ENCODE results near the gene PAX5.

The PAX5 gene

DNA sequence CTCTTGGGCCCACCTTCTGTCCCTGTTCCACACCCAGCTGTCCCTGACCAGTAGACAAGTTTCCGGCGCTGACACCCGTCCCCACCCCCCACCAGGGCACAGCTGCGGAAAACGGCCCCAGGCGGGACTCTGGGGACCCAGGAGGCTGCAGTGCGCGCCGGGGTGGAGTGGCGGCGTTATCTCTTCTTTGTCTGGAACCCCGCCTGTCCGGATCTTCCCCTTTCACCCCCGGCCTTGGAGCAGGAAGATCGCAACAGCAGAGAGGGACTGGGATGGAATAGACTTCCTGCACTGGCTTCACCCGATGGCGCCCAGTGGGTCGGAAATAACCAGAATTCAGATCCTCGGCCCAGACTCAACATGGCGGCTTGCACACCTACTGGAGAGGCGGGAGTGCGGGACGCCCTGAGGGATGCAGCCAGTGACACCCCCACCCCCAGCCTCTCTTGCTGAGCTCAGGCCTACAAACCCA is 4.7 kb downstream of the PAX5 start:
- peak overlapping the region; percentile 98 for H3K4me2 ChIP-seq (ENCODE audit: low read length)
- H3K27me3 ChIP-seq (ENCODE audit: control insufficient read depth, low read length): no peaks in the 10 kb centered on the region
- peaks cover 46% of the 10 kb centered on the region for H3K4me1 ChIP-seq (ENCODE audit: control insufficient read depth, low read length)
- peak overlapping the region; percentile 87 for H3K4me3 ChIP-seq (ENCODE audit: low read length)
- no peaks in the 10 kb centered on the region for H3K9me3 ChIP-seq (ENCODE audit: control insufficient read depth, insufficient read depth, low read length)
- TF ChIP-seq EZH2phosphoT487 (IDR thresholded peaks at IDR 0.05; ENCODE audit: borderline replicate concordance, low read length): no peak
- TF ChIP-seq, protein P1, sequence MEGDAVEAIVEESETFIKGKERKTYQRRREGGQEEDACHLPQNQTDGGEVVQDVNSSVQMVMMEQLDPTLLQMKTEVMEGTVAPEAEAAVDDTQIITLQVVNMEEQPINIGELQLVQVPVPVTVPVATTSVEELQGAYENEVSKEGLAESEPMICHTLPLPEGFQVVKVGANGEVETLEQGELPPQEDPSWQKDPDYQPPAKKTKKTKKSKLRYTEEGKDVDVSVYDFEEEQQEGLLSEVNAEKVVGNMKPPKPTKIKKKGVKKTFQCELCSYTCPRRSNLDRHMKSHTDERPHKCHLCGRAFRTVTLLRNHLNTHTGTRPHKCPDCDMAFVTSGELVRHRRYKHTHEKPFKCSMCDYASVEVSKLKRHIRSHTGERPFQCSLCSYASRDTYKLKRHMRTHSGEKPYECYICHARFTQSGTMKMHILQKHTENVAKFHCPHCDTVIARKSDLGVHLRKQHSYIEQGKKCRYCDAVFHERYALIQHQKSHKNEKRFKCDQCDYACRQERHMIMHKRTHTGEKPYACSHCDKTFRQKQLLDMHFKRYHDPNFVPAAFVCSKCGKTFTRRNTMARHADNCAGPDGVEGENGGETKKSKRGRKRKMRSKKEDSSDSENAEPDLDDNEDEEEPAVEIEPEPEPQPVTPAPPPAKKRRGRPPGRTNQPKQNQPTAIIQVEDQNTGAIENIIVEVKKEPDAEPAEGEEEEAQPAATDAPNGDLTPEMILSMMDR (IDR thresholded peaks at IDR 0.05; ENCODE audit: low read depth, low read length, poor library complexity, severe bottlenecking): peak; percentile 61
- peaks cover 92% of the 10 kb centered on the region for H3K36me3 ChIP-seq (ENCODE audit: control insufficient read depth, low read length)
- H3F3A ChIP-seq (ENCODE audit: control insufficient read depth, insufficient read depth): peaks cover 45% of the 10 kb centered on the region
- H3K9me2 ChIP-seq (replicated peaks; ENCODE audit: control insufficient read depth, low read length): no peaks in the 10 kb centered on the region
- H4K20me1 ChIP-seq (ENCODE audit: control insufficient read depth, insufficient read depth, low read depth, low read length): peaks cover 20% of the 10 kb centered on the region; the same call in 1 of the 2 replicates
- H3K79me2 ChIP-seq (ENCODE audit: control insufficient read depth, low read length): peaks cover 98% of the 10 kb centered on the region
- peak overlapping the region; percentile 98 for H3K27ac ChIP-seq (ENCODE audit: low read depth, low read length)

DNA sequence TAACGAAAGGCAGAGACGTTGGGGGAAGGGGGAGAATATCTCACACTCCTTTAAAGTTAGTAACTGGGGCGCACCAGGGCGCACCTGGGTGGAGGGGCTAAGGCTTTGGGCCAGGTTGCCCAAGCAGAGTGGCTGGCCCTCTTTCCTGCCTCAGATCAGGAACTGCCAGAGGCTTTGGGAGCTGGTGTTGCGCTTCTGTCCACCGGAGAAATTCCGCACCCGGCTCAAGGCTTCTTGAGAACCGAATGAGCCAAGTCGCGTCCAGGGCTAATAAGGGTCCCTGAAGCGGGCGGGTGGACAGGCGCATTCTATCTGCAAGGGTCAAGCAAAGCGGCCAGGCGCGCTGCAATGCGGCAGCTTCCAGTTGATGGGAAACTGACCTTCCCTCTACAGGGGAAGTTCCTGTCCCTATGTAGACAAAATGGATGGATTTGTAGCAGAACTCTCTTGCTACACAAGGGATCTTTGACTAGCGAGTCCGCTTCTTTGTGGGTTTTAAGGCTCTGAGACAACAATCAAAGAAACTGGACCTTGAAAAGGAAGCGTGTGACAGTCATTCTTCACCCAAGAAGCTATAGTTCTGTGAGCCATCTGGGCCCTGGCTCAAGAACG is 5.5 kb downstream of the PAX5 start:
- Histone ChIP-seq H3K79me2 (ENCODE audit: control insufficient read depth, low read length) (peaks cover 98% of the 10 kb centered on the region), H3K36me3 (ENCODE audit: control insufficient read depth, low read length) (peaks cover 93% of the 10 kb centered on the region), H3K9me3 (ENCODE audit: control insufficient read depth, insufficient read depth, low read length) (no peaks in the 10 kb centered on the region), H3K27ac (ENCODE audit: low read depth, low read length) (peak overlapping the region; percentile 98), H3F3A (ENCODE audit: control insufficient read depth, insufficient read depth) (peaks cover 41% of the 10 kb centered on the region), H4K20me1 (ENCODE audit: control insufficient read depth, insufficient read depth, low read depth, low read length) (peaks cover 25% of the 10 kb centered on the region; the same call in 1 of the 2 replicates), H3K9me2 (replicated peaks; ENCODE audit: control insufficient read depth, low read length) (no peaks in the 10 kb centered on the region), H3K4me1 (ENCODE audit: control insufficient read depth, low read length) (peaks cover 55% of the 10 kb centered on the region), H3K27me3 (ENCODE audit: control insufficient read depth, low read length) (no peaks in the 10 kb centered on the region), H3K4me3 (ENCODE audit: low read length) (peak overlapping the region; percentile 87), H3K4me2 (ENCODE audit: low read length) (peak overlapping the region; percentile 98)
- TF ChIP-seq EZH2phosphoT487 (IDR thresholded peaks at IDR 0.05; ENCODE audit: borderline replicate concordance, low read length): no peak
- TF ChIP-seq, protein P1 (IDR thresholded peaks at IDR 0.05; ENCODE audit: low read depth, low read length, poor library complexity, severe bottlenecking): no peak

DNA sequence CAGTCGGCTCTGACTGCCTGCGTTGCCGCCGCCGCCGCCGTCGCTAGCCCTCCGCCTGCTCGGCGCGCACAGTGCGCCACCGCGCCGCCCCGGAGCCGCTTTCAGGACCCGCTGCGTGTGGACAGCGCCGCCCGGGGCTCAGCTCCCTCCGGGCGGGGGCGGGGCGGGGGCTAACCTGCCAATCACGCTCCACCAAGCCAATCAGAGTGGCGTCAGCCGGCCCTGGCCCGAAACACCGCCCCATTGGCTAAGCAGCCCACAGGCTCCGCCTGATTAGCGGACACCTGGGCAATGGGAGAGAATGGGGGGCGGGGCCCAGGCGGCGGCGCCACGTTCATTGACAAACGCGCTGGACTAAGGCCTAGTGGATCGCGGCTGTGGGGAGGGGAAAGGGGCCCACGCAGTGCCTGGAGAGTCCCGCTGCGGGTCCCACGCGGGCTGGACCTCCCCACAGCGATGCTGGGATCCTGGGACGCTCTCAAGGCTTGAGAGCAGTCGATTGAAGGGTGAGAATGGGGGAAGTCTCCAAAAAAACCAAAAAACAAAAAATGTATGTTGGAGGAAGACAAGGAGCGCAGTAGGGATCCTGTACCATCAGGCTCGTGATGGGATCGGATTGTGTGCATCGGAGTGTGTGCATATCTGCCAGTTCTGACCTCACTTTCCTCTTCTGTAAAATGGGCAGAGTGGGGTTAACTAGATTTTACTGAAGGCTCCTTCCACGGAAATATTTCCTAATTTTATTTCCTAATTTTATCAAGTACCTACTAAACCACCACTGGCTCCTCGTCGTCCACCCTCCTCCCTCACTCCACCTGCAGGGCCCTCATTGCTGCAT is 6.3 kb downstream of the PAX5 start:
- peak overlapping the region; percentile 87 for H3K4me3 ChIP-seq (ENCODE audit: low read length)
- no peaks in the 10 kb centered on the region for H3K9me2 ChIP-seq (replicated peaks; ENCODE audit: control insufficient read depth, low read length)
- H3K27me3 ChIP-seq (ENCODE audit: control insufficient read depth, low read length): no peaks in the 10 kb centered on the region
- TF ChIP-seq, protein P1 (IDR thresholded peaks at IDR 0.05; ENCODE audit: low read depth, low read length, poor library complexity, severe bottlenecking): no peak
- TF ChIP-seq EZH2phosphoT487 (IDR thresholded peaks at IDR 0.05; ENCODE audit: borderline replicate concordance, low read length): no peak
- H3K4me2 ChIP-seq (ENCODE audit: low read length): peak overlapping the region; percentile 98
- peaks cover 93% of the 10 kb centered on the region for H3K36me3 ChIP-seq (ENCODE audit: control insufficient read depth, low read length)
- peaks cover 37% of the 10 kb centered on the region for H3F3A ChIP-seq (ENCODE audit: control insufficient read depth, insufficient read depth)
- H3K27ac ChIP-seq (ENCODE audit: low read depth, low read length): peak overlapping the region; percentile 98
- H3K9me3 ChIP-seq (ENCODE audit: control insufficient read depth, insufficient read depth, low read length): no peaks in the 10 kb centered on the region
- H3K4me1 ChIP-seq (ENCODE audit: control insufficient read depth, low read length): peaks cover 62% of the 10 kb centered on the region
- peaks cover 98% of the 10 kb centered on the region for H3K79me2 ChIP-seq (ENCODE audit: control insufficient read depth, low read length)
- H4K20me1 ChIP-seq (ENCODE audit: control insufficient read depth, insufficient read depth, low read depth, low read length): peaks cover 28% of the 10 kb centered on the region

All from DOHH2 (cell line).